SK-N-SH (cell line): ENCODE results near the gene MCTP2.

Experiments used
- CTCF ChIP-seq: fragments of 200-600 bp; sonication (generic); IDR thresholded peaks from 2 replicates; pipeline ENCODE4 v1.6.1; 2017; ENCODE audit warnings: antibody characterized with exemption, mild to moderate bottlenecking, moderate library complexity
- EZH2phosphoT487 ChIP-seq: fragments of 200-600 bp; sonication (generic); IDR thresholded peaks from 2 replicates; pipeline ENCODE4 v1.6.1; 2017; ENCODE audit warnings: low read depth, mixed run types, mild to moderate bottlenecking, antibody characterized with exemption, moderate library complexity, borderline replicate concordance
- GABPA ChIP-seq: IDR thresholded peaks from 2 replicates; pipeline ENCODE4 v1.4.0; 2012; ENCODE audit warnings: low read depth, mild to moderate bottlenecking
- POLR2AphosphoS5 ChIP-seq: IDR thresholded peaks from 2 replicates; pipeline ENCODE4 v1.6.1; 2012; ENCODE audit warnings: low read depth, low read length

- TF ChIP-seq EZH2phosphoT487 (no peak), CTCF (no peak), GABPA (no peak), POLR2AphosphoS5 (no peak)
Measured at GRCh38 chr15:94322141-94322540, 90.8 kb downstream of the MCTP2 start.
